Neural progenitor cell (in vitro differentiated cells): Measurements from ENCODE around the gene CCDC91.

ENCODE experiments used
- CTCF ChIP-seq: fragments of 200-600 bp; sonication (generic); IDR thresholded peaks from 2 replicates; pipeline ENCODE4 v1.5.1; 2017; ENCODE audit warnings: antibody characterized with exemption, mild to moderate bottlenecking
- EZH2 ChIP-seq: fragments of 200-600 bp; sonication (generic); IDR thresholded peaks from 2 replicates; pipeline ENCODE4 v1.6.1; 2017; ENCODE audit warnings: antibody characterized with exemption, mild to moderate bottlenecking, moderate library complexity
- EZH2phosphoT487 ChIP-seq: fragments of 200-600 bp; sonication (generic); IDR thresholded peaks from 2 replicates; pipeline ENCODE4 v1.6.1; 2017; ENCODE audit warnings: antibody characterized with exemption

GRCh38 chr12:28278499-28278898 lies 88.2 kb downstream of the CCDC91 start:
- TF ChIP-seq CTCF: no peak
- TF ChIP-seq EZH2phosphoT487: no peak
- TF ChIP-seq EZH2: no peak
